ENCODE results near the gene OVAAL. TPM values are rescaled to one million over a fixed set of nuclear protein-coding genes. Genes with fewer than 3 reads are reported as not detected.

Gene OVAAL
- total RNA-seq, 1 donor from 2014 or later: not detected

DNA sequence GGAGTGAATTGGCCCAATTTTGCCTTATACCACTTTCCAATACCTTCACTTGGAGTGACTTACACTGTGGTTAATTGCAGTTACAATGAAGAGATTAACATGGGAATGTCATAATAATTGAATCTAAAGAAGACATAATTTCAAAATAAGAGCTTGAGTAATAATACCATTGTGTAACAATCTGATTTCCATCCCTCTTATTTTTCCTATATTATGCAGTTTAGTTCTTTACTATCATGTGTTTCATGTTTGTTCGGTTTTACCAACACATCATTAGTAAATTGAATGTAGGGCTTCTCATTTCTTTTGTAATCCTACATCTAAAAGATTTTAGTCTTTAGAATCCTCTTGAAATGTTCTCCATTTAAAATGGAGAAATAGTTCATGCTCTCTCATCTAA, 53.9 kb downstream of the OVAAL start:
- intact Hi-C loops (cut with micrococcal nuclease): no loop called here
- Mint-ChIP-seq H3K27me3 (no peaks in the 10 kb centered on the region), H3K9me3 (peaks cover 5% of the 10 kb centered on the region), H3K4me3 (no peak overlapping the region), H3K27ac (no peak overlapping the region), H3K4me1 (peaks cover 6% of the 10 kb centered on the region), H3K36me3 (ENCODE audit: low read depth) (no peaks in the 10 kb centered on the region)
- DNase-seq: no peak

GRCh38 chr1:180614730-180615129, 56.0 kb downstream of the OVAAL start:
- Mint-ChIP-seq H3K4me3 (no peak overlapping the region), H3K9me3 (peaks cover 5% of the 10 kb centered on the region), H3K4me1 (peaks cover 6% of the 10 kb centered on the region), H3K36me3 (ENCODE audit: low read depth) (no peaks in the 10 kb centered on the region), H3K27me3 (no peaks in the 10 kb centered on the region), H3K27ac (no peak overlapping the region)
- no peak for DNase-seq
- intact Hi-C loops (cut with micrococcal nuclease): no loop called here

DNA sequence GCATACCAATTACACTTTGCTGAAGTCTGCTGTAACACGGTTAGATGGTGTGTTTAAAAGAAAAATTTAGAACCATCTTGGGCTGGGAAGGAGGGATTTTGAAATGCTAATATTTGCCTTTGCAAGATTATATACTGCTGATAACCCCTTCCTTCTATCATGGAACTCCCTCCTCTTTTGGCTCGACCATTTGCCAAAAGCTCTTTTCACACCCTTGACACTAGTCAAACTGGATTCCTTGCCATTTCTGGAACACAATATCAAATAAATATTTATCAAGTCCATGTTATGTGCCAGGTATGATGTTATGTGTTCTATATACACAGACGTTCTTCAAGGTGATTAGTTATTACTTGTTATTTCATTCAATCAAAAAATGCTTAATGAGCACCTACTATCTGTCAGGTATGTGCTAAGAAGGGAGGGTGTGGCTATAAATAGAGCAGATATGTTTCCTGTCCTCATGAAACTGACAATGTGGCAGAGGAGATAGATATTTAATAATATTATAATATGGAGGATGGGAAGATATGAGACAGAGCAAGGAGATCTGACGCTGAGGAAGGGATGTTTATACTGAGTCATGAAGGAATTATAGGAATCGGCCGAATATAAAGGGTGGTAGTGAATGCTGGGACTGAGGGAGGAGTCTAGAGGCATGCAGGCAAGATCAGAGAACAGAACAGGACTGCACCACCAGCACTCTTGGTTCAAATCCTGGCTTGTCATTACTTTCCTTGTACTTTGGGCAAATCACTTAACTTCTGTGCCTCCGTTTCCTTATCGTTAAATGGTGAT, 56.9 kb downstream of the OVAAL start:
- Mint-ChIP-seq H3K4me3 (no peak overlapping the region), H3K27ac (no peak overlapping the region), H3K36me3 (ENCODE audit: low read depth) (no peaks in the 10 kb centered on the region), H3K9me3 (peaks cover 5% of the 10 kb centered on the region), H3K4me1 (peaks cover 6% of the 10 kb centered on the region), H3K27me3 (no peaks in the 10 kb centered on the region)
- intact Hi-C loops (cut with micrococcal nuclease): no loop called here
- no peak for DNase-seq

Other genes starting within 250 kb of the OVAAL start
- 49.8 and 54.7 TPM in 2 replicates for gene ACBD6, start 56.4 kb upstream of the OVAAL start, total RNA-seq
- gene XPR1, start 73.1 kb downstream of the OVAAL start, total RNA-seq: 24.2 and 24.7 TPM in 2 replicates

Data from activated CD4-positive, alpha-beta T cell treated with anti-CD3 and anti-CD28 coated beads, Interleukin-2, amount 10 ng/mL, durations not matched to agents 24 days and 14 days (primary cell).